ENCODE measurements around the gene PSMB7. TPM values are rescaled to one million over a fixed set of nuclear protein-coding genes. Genes with fewer than 3 reads are reported as not detected.

Gene PSMB7
- polyA plus RNA-seq, 1 of the 3 experiments (the other 2 are of a cell fraction) = 357 TPM

- 96% methylated on average over 5 of the region's 5 CpGs for WGBS (ENCODE audit: low lambda C conversion rate)
- Histone ChIP-seq H3K4me2 (no peak overlapping the region), H3K9ac (no peak overlapping the region), H3K4me3 (ENCODE audit: low read depth in 2 of 2, low read length in 1 of 2) (no peak overlapping the region), H3K27ac (ENCODE audit: low read depth in 2 of 2, low read length in 1 of 2) (no peak overlapping the region), H2AFZ (ENCODE audit: low read depth) (no peak overlapping the region), H3F3A (replicated peaks; ENCODE audit: insufficient read depth) (peaks cover 15% of the 10 kb centered on the region), H3K79me2 (ENCODE audit: insufficient read depth) (no peaks in the 10 kb centered on the region), H4K20me1 (ENCODE audit: insufficient read depth) (no peaks in the 10 kb centered on the region), H3K4me1 (ENCODE audit: control insufficient read depth in 1 of 2, insufficient read depth in 2 of 2, low read depth in 1 of 2, low read length in 1 of 2) (peaks cover 3 to 7% of the 10 kb centered on the region in 2 experiments; a peak in 3 of 4 replicates), H3K36me3 (replicated peaks in 1 of 2; ENCODE audit: control insufficient read depth in 1 of 2, insufficient read depth in 2 of 2, low read length in 1 of 2) (peaks cover 14 to 27% of the 10 kb centered on the region in 2 experiments), H3K9me2 (no peaks in the 10 kb centered on the region), H3K27me3 (ENCODE audit: insufficient read depth) (no peaks in the 10 kb centered on the region), H3K9me3 (no peaks in the 10 kb centered on the region)
- TF ChIP-seq FOSL2 (IDR thresholded peaks at IDR 0.05; ENCODE audit: borderline replicate concordance, low read depth) (no peak), NRF1 (IDR thresholded peaks at IDR 0.05; ENCODE audit: low read depth, low read length) (no peak), EZH2phosphoT487 (IDR thresholded peaks at IDR 0.05; ENCODE audit: borderline replicate concordance, low read depth) (no peak), SMC3 (IDR thresholded peaks at IDR 0.05; ENCODE audit: low read depth, low read length) (no peak), TAF1 (IDR thresholded peaks at IDR 0.05; ENCODE audit: borderline replicate concordance, low read depth, low read length) (no peak), YY1 (IDR thresholded peaks at IDR 0.05; ENCODE audit: low read depth) (no peak), CHD2 (IDR thresholded peaks at IDR 0.05; ENCODE audit: low read length, partially characterized antibody) (no peak), FOXJ3 (CRISPR knock-in tag; IDR thresholded peaks at IDR 0.05) (no peak), GABPA (IDR thresholded peaks at IDR 0.05; ENCODE audit: low read depth) (no peak)
- no peak for DNase-seq
- CTCF ChIA-PET = interaction anchor here (1.2 kb wide), 1 partner anchor 17 kb away, joined by 3 read pairs; no protein-coding TSS in a partner anchor
- POLR2A ChIA-PET = no interaction called here
Observed at GRCh38 chr9:124337562-124337961, 77.7 kb downstream of the PSMB7 start.

DNA sequence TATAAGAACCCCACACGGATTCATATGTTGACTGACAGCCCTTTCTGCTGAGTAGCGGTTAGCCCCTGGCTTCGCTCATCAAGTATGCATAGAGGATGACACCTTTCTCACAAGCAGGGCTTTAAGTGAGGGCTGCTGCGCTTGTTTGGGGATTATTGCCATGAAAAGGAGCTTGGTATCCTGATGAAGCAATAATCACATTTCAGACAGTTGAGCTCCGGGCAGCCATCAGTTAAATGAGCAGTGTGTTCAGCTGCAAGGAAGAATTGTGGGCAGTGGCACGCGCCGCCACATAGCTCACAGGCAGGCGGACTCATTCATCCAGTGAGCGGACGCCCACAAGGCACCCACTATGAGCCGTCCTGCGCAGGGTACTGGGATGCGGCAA lies 79.9 kb downstream of the PSMB7 start:
- WGBS (ENCODE audit: low lambda C conversion rate) = 90% methylated on average over 14 of the region's 14 CpGs

More for the DNA sequence above, 79.9 kb downstream of the PSMB7 start:
- Histone ChIP-seq H3K79me2 (ENCODE audit: insufficient read depth) (no peaks in the 10 kb centered on the region), H3K4me3 (ENCODE audit: low read depth in 2 of 2, low read length in 1 of 2) (no peak overlapping the region), H3K27me3 (ENCODE audit: insufficient read depth) (no peaks in the 10 kb centered on the region), H2AFZ (ENCODE audit: low read depth) (no peak overlapping the region), H3K4me2 (no peak overlapping the region), H3K9ac (no peak overlapping the region), H3K9me2 (no peaks in the 10 kb centered on the region), H3K9me3 (no peaks in the 10 kb centered on the region), H4K20me1 (ENCODE audit: insufficient read depth) (no peaks in the 10 kb centered on the region), H3K27ac (ENCODE audit: low read depth in 2 of 2, low read length in 1 of 2) (no peak overlapping the region), H3K36me3 (replicated peaks in 1 of 2; ENCODE audit: control insufficient read depth in 1 of 2, insufficient read depth in 2 of 2, low read length in 1 of 2) (peaks cover 24 to 27% of the 10 kb centered on the region in 2 experiments), H3K4me1 (ENCODE audit: control insufficient read depth in 1 of 2, insufficient read depth in 2 of 2, low read depth in 1 of 2, low read length in 1 of 2) (no peaks in the 10 kb centered on the region; a peak in 1 of 4 replicates), H3F3A (replicated peaks; ENCODE audit: insufficient read depth) (peaks cover 8% of the 10 kb centered on the region)
- POLR2A ChIA-PET = no interaction called here
- TF ChIP-seq FOXM1 (IDR thresholded peaks at IDR 0.05; ENCODE audit: low read depth) = no peak
- TF ChIP-seq SMC3 (IDR thresholded peaks at IDR 0.05; ENCODE audit: low read depth, low read length) = no peak
- no peak for TF ChIP-seq JUND (IDR thresholded peaks at IDR 0.05)
- no peak for TF ChIP-seq SIN3A (IDR thresholded peaks at IDR 0.05; ENCODE audit: borderline replicate concordance, low read depth, low read length)
- TF ChIP-seq MEF2A (IDR thresholded peaks at IDR 0.05; ENCODE audit: borderline replicate concordance, low read depth) = no peak
- TF ChIP-seq USF1 (IDR thresholded peaks at IDR 0.05; ENCODE audit: borderline replicate concordance, low read depth) = no peak
- TF ChIP-seq, protein P1, sequence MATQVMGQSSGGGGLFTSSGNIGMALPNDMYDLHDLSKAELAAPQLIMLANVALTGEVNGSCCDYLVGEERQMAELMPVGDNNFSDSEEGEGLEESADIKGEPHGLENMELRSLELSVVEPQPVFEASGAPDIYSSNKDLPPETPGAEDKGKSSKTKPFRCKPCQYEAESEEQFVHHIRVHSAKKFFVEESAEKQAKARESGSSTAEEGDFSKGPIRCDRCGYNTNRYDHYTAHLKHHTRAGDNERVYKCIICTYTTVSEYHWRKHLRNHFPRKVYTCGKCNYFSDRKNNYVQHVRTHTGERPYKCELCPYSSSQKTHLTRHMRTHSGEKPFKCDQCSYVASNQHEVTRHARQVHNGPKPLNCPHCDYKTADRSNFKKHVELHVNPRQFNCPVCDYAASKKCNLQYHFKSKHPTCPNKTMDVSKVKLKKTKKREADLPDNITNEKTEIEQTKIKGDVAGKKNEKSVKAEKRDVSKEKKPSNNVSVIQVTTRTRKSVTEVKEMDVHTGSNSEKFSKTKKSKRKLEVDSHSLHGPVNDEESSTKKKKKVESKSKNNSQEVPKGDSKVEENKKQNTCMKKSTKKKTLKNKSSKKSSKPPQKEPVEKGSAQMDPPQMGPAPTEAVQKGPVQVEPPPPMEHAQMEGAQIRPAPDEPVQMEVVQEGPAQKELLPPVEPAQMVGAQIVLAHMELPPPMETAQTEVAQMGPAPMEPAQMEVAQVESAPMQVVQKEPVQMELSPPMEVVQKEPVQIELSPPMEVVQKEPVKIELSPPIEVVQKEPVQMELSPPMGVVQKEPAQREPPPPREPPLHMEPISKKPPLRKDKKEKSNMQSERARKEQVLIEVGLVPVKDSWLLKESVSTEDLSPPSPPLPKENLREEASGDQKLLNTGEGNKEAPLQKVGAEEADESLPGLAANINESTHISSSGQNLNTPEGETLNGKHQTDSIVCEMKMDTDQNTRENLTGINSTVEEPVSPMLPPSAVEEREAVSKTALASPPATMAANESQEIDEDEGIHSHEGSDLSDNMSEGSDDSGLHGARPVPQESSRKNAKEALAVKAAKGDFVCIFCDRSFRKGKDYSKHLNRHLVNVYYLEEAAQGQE (IDR thresholded peaks at IDR 0.05; ENCODE audit: low read depth, low read length) = no peak
- TF ChIP-seq CHD2 (IDR thresholded peaks at IDR 0.05; ENCODE audit: low read length, partially characterized antibody) = no peak
- TF ChIP-seq NRF1 (IDR thresholded peaks at IDR 0.05; ENCODE audit: low read depth, low read length) = no peak
- no peak for TF ChIP-seq EP300 (IDR thresholded peaks at IDR 0.05; ENCODE audit: borderline replicate concordance in 1 of 2, low read depth in 1 of 2, low read length in 1 of 2)
- no peak for TF ChIP-seq YY1 (IDR thresholded peaks at IDR 0.05; ENCODE audit: low read depth)
- no peak for TF ChIP-seq POLR2AphosphoS5 (IDR thresholded peaks at IDR 0.05; ENCODE audit: low read depth, low read length)
- no peak for TF ChIP-seq ZBTB33 (IDR thresholded peaks at IDR 0.05; ENCODE audit: borderline replicate concordance, low read depth)
- CTCF ChIA-PET = interaction anchor here (1.0 kb wide), 1 partner anchor 209 kb away, joined by 3 read pairs; no protein-coding TSS in a partner anchor
- DNase-seq = no peak
